Measurements from ENCODE around the gene COQ8B.

COQ8B gene

DNA sequence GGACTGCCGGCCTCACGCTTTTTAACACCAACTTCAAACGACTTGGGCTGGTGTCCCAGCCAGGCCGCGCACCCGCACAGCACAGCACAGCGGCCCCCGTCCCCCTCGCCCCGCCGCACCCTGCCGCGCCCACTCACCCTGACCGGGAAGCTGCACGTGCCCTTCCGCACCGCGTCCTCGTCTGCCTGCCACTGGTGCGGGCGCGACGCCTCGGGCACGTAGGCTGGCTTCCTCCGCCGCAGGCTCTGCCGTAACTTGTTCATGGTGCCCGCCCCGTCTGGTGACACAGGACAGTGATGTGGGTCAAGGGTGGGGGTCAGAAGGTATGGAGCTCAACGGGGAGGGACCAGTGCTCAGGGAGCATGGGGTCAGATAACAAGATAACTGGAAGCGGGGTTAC lies 32.4 kb downstream of the COQ8B start:
- TF ChIP-seq, protein P1, sequence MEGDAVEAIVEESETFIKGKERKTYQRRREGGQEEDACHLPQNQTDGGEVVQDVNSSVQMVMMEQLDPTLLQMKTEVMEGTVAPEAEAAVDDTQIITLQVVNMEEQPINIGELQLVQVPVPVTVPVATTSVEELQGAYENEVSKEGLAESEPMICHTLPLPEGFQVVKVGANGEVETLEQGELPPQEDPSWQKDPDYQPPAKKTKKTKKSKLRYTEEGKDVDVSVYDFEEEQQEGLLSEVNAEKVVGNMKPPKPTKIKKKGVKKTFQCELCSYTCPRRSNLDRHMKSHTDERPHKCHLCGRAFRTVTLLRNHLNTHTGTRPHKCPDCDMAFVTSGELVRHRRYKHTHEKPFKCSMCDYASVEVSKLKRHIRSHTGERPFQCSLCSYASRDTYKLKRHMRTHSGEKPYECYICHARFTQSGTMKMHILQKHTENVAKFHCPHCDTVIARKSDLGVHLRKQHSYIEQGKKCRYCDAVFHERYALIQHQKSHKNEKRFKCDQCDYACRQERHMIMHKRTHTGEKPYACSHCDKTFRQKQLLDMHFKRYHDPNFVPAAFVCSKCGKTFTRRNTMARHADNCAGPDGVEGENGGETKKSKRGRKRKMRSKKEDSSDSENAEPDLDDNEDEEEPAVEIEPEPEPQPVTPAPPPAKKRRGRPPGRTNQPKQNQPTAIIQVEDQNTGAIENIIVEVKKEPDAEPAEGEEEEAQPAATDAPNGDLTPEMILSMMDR (IDR thresholded peaks at IDR 0.05; ENCODE audit: extremely low read depth, missing control alignments), result no peak
- no peak for DNase-seq (ENCODE audit: low spot score)

GRCh38 chr19:40683437-40683836 lies 33.2 kb downstream of the COQ8B start:
- DNase-seq (ENCODE audit: low spot score), result no peak
- TF ChIP-seq, protein P1 (IDR thresholded peaks at IDR 0.05; ENCODE audit: extremely low read depth, missing control alignments), result no peak

DNA sequence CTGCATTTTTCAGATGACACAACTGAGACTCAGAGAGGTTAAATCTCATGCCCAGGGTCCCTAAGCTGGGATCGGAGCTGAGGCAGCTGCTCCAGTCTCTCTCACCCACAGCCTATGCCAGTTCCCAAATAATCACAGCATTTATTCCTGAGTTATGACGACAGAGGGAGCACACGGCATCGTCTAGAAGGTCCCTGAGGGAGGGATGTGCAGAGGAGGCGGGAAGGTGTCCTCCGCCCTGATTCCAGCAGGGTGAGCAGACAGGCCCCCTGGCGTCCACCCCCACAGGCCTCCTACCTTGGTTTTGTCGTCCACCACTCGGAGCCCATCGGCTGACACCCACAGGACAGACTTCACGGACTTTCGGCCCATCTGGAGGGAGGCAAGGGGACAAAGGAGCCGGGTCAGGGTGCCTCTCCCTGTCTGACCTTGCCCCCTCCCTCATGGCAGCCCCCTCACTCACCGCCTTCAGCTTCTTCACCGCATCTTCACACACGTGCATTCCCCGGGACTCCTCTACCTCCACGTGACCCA lies 34.2 kb downstream of the COQ8B start:
- TF ChIP-seq, protein P1 (IDR thresholded peaks at IDR 0.05; ENCODE audit: extremely low read depth, missing control alignments), result no peak
- no peak for DNase-seq (ENCODE audit: low spot score)

DNA sequence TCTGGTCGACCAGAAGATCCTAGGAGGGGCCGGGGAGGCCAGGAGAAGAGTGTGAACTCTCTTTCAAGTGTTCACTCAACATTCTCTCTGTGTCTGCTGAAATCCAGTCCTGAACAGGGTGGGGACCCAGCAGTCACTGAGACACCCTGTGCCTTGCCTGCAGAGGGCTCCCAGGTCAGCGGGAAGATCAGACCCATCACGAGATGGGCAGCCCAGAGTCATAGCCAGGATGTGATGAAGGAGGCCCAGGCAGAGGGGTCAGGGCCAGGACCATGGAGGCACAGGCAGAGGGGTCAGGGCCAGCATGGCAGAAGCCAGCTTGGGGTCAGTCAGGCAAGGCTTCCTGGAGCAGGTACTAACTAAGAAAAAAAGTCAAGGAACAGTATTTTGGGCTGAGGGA lies 35.6 kb downstream of the COQ8B start:
- TF ChIP-seq, protein P1 (IDR thresholded peaks at IDR 0.05; ENCODE audit: extremely low read depth, missing control alignments), result no peak
- no peak for DNase-seq (ENCODE audit: low spot score)

GRCh38 chr19:40677156-40677555 lies 39.5 kb downstream of the COQ8B start:
- no peak for DNase-seq (ENCODE audit: low spot score)
- TF ChIP-seq, protein P1 (IDR thresholded peaks at IDR 0.05; ENCODE audit: extremely low read depth, missing control alignments), result no peak

GRCh38 chr19:40674291-40674690 lies 42.4 kb downstream of the COQ8B start:
- TF ChIP-seq, protein P1 (IDR thresholded peaks at IDR 0.05; ENCODE audit: extremely low read depth, missing control alignments), result no peak
- DNase-seq (ENCODE audit: low spot score), result no peak

DNA sequence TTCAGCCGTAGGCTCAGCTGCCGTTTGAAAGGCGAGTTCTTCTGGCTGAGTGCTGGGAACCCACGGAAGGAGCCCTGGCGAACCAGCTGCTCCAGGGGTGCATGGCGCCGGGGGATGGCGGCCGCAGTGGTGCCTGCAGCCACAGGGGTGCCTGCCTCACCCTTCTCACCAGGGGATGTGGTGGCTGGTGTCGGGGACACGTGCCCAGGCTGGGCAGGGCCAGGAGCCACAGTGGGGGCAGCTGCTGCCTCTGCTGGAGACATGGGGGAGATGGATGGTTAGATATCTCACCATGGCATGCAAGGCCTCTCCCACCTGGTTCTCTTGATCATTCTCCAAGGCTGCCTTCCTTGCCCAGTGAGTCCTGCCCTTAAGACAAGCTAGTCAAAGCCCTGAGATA lies 43.3 kb downstream of the COQ8B start:
- DNase-seq (ENCODE audit: low spot score), result no peak
- TF ChIP-seq, protein P1 (IDR thresholded peaks at IDR 0.05; ENCODE audit: extremely low read depth, missing control alignments), result no peak
